Stomach (tissue), 4 donors: ENCODE measurements around the gene ETFB.

Experiments
- POLR2A ChIP-seq, 4 donors: fragments of 450-650 bp; IDR thresholded peaks; one replicate each; pipeline ENCODE4 v1.6.1; 2016; ENCODE audit warnings: antibody characterized with exemption in 4 of 4, control low read depth in 2 of 4, mild to moderate bottlenecking in 1 of 4, moderate library complexity in 1 of 4
- POLR2AphosphoS5 ChIP-seq, 3 donors: sonication (generic); formaldehyde crosslinking; IDR thresholded peaks; one replicate each; pipeline ENCODE4 v1.6.1; 2016; ENCODE audit warnings: antibody characterized with exemption in 3 of 3
- TF ChIP-seq, protein P1 (sequence below), 7 experiments: fragments of 450-650 bp in 4 of 7; fragments of 200-600 bp in 3 of 7; sonication (generic) in 3 of 7; IDR thresholded peaks; one replicate each; pipeline ENCODE4 v1.5.1; 2016 to 2019; ENCODE audit warnings: antibody characterized with exemption in 7 of 7, control low read depth in 2 of 7, mild to moderate bottlenecking in 1 of 7

DNA sequence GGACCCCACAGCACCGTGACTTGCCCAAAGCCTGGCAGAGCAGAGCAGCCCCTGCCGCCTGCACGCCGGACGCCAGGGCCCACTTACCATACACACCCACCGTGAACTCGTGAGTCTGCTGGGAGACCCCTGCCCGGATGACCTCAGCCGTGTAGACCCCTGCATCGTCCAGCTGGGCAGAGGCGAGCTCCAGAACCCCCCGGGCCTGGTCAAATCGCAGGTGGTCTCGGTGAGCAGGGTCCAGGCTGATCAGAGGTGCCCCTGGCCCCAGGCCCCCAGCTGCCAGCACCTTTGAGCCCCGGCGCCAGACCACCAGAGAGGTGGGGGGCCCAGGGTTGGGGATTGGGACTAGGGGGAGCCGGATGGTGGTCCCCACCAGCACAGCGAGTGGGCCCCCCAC is 25.1 kb downstream of the ETFB start:
- TF ChIP-seq POLR2A (IDR thresholded peaks at IDR 0.05) (no peak), POLR2AphosphoS5 (IDR thresholded peaks at IDR 0.05) (no peak)
- TF ChIP-seq, protein P1, sequence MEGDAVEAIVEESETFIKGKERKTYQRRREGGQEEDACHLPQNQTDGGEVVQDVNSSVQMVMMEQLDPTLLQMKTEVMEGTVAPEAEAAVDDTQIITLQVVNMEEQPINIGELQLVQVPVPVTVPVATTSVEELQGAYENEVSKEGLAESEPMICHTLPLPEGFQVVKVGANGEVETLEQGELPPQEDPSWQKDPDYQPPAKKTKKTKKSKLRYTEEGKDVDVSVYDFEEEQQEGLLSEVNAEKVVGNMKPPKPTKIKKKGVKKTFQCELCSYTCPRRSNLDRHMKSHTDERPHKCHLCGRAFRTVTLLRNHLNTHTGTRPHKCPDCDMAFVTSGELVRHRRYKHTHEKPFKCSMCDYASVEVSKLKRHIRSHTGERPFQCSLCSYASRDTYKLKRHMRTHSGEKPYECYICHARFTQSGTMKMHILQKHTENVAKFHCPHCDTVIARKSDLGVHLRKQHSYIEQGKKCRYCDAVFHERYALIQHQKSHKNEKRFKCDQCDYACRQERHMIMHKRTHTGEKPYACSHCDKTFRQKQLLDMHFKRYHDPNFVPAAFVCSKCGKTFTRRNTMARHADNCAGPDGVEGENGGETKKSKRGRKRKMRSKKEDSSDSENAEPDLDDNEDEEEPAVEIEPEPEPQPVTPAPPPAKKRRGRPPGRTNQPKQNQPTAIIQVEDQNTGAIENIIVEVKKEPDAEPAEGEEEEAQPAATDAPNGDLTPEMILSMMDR (IDR thresholded peaks at IDR 0.05): no peak
